Subcutaneous abdominal adipose tissue (tissue), 5 donors: ENCODE results near the gene PASK.

Source experiments
- H3K27ac ChIP-seq: one replicate; pipeline ENCODE4 v1.7.0; 2013; ENCODE audit warnings: low read depth, mild to moderate bottlenecking, inconsistent platforms, low read length, moderate library complexity
- H3K27me3 ChIP-seq, 5 donors: one replicate each; pipeline ENCODE4 v1.7.0; 2013; ENCODE audit warnings: low read length in 5 of 5, inconsistent platforms in 1 of 5; ENCODE audit not compliant: control insufficient read depth in 5 of 5, insufficient read depth in 4 of 5
- H3K36me3 ChIP-seq, 5 donors: one replicate each; pipeline ENCODE4 v1.7.0; 2013; ENCODE audit warnings: low read length in 5 of 5; ENCODE audit not compliant: control insufficient read depth in 5 of 5, insufficient read depth in 5 of 5
- H3K4me1 ChIP-seq, 5 donors: one replicate each; pipeline ENCODE4 v1.7.0; 2013; ENCODE audit warnings: low read length in 5 of 5, mild to moderate bottlenecking in 3 of 5, moderate library complexity in 1 of 5; ENCODE audit not compliant: control insufficient read depth in 5 of 5, insufficient read depth in 5 of 5
- H3K4me3 ChIP-seq, 5 donors: one replicate each; pipeline ENCODE4 v1.7.0; 2013; ENCODE audit warnings: low read length in 5 of 5, low read depth in 1 of 5
- H3K9ac ChIP-seq, 5 donors: one replicate each; pipeline ENCODE4 v1.7.0; 2013; ENCODE audit warnings: low read length in 5 of 5, mild to moderate bottlenecking in 4 of 5, moderate library complexity in 3 of 5
- H3K9me3 ChIP-seq, 5 donors: one replicate each; pipeline ENCODE4 v1.7.0; 2013; ENCODE audit warnings: low read length in 5 of 5; ENCODE audit not compliant: control insufficient read depth in 5 of 5
- donor health status: healthy.
- donor health status: healthy.
- donor health status: healthy.
- donor health status: healthy.
- donor health status: healthy.

The PASK gene

GRCh38 chr2:241139531-241140444, 9.5 kb downstream of the PASK start:
- H3K27me3 ChIP-seq: no peaks in the 10 kb centered on the region
- peaks cover 0 to 18% (median 12%) of the 10 kb centered on the region in 5 donors for H3K36me3 ChIP-seq
- no peaks in the 10 kb centered on the region for H3K4me1 ChIP-seq

DNA sequence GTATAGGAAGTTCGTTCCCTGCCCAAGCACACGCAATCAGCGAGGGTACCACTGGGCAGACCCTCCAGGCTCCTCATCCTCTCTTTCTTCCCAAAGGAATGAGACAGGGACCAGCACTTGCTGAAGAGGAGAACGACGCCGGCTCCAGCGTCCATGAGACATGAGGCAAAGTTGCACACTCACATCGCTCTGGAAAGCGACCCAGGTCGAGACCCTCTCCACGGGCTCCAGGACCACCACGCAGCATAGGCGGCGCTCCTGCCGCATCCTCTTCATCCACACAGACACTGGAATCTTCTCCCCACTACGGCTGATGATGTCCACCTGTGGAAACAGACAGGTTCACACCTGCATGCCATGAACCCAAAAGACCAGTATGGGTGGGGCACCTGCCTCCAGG, 10.8 kb downstream of the PASK start:
- Histone ChIP-seq H3K9me3 (no peaks in the 10 kb centered on the region), H3K4me3 (no peak overlapping the region), H3K27me3 (no peaks in the 10 kb centered on the region), H3K36me3 (peaks cover 0 to 18% (median 12%) of the 10 kb centered on the region in 5 donors), H3K4me1 (no peaks in the 10 kb centered on the region), H3K9ac (no peak overlapping the region), H3K27ac (no peak overlapping the region)

More at GRCh38 chr2:241139531-241140444, 9.5 kb downstream of the PASK start:
- no peak overlapping the region for H3K9ac ChIP-seq
- no peak overlapping the region for H3K4me3 ChIP-seq
- H3K27ac ChIP-seq: no peak overlapping the region
- H3K9me3 ChIP-seq: no peaks in the 10 kb centered on the region

DNA sequence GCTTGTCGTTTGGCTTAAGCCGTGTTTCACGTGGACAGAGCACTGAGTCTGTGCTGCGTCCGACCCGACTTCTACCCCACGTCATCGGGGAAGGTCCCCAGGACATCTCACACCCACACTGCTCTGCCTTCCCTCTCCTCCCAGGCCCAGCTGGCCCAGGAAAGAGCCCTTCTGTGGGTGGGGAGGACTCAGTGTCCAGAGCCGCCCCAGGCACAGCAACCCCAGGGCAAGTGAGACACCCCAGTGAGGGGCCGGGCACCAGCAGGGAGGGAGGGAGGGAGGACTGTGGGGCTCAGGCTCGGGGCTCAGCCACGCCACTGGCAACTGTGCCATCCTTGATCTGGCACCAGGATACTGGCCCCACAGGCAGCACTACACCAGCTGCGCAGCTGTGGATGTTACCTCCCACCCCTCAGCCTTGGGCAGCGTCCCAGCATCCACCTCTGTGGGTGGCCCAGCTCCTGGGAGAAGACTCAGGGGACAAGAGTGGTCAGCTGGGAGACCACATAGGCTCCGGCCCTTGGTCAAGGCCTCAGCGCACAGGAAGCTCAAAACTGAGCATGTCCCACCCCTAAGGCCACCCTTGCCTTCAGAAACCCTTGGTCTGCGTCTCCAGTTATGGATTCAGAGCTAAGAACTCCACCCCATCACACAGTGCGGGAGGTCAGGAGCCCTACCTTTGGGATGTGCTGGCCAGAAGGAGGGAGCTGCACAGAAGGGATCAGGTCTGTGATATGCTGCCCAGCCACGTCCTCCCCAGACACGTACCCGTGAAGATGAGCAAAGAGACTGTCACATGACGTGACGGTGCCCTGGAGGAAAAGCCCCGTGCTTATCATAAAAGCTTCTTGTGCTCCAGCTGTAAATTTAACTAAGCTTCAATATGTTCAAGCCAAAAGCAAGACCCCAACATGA, 11.7 kb downstream of the PASK start:
- H3K4me3 ChIP-seq: no peak overlapping the region
- H3K36me3 ChIP-seq: peaks cover 0 to 18% (median 12%) of the 10 kb centered on the region in 5 donors
- H3K27me3 ChIP-seq: no peaks in the 10 kb centered on the region
- no peak overlapping the region for H3K27ac ChIP-seq
- H3K9ac ChIP-seq: no peak overlapping the region
- H3K4me1 ChIP-seq: no peaks in the 10 kb centered on the region
- H3K9me3 ChIP-seq: no peaks in the 10 kb centered on the region

- Histone ChIP-seq H3K4me3 (no peak overlapping the region), H3K27me3 (no peaks in the 10 kb centered on the region), H3K4me1 (no peaks in the 10 kb centered on the region), H3K27ac (no peak overlapping the region), H3K9me3 (no peaks in the 10 kb centered on the region), H3K36me3 (peaks cover 0 to 18% (median 10%) of the 10 kb centered on the region in 5 donors), H3K9ac (no peak overlapping the region)
Measured at GRCh38 chr2:241136661-241137260, 12.5 kb downstream of the PASK start.

- Histone ChIP-seq H3K27ac (no peak overlapping the region), H3K9ac (no peak overlapping the region), H3K9me3 (no peaks in the 10 kb centered on the region), H3K4me1 (no peaks in the 10 kb centered on the region), H3K27me3 (no peaks in the 10 kb centered on the region), H3K4me3 (no peak overlapping the region), H3K36me3 (peaks cover 0 to 18% (median 10%) of the 10 kb centered on the region in 5 donors)
Measured at GRCh38 chr2:241136191-241136590, 13.1 kb downstream of the PASK start.

GRCh38 chr2:241135737-241136136, 13.5 kb downstream of the PASK start:
- H3K27me3 ChIP-seq: no peaks in the 10 kb centered on the region
- H3K4me3 ChIP-seq: no peak overlapping the region
- no peak overlapping the region for H3K9ac ChIP-seq
- no peak overlapping the region for H3K27ac ChIP-seq
- peaks cover 0 to 18% (median 10%) of the 10 kb centered on the region in 5 donors for H3K36me3 ChIP-seq
- no peaks in the 10 kb centered on the region for H3K4me1 ChIP-seq
- no peaks in the 10 kb centered on the region for H3K9me3 ChIP-seq

GRCh38 chr2:241134711-241135110, 14.6 kb downstream of the PASK start:
- H3K27ac ChIP-seq: no peak overlapping the region
- peaks cover 0 to 4% (median 0%) of the 10 kb centered on the region in 5 donors for H3K4me1 ChIP-seq
- no peaks in the 10 kb centered on the region for H3K27me3 ChIP-seq
- H3K4me3 ChIP-seq: no peak overlapping the region
- no peak overlapping the region for H3K9ac ChIP-seq
- peaks cover 0 to 14% (median 6%) of the 10 kb centered on the region in 5 donors for H3K36me3 ChIP-seq
- H3K9me3 ChIP-seq: no peaks in the 10 kb centered on the region

DNA sequence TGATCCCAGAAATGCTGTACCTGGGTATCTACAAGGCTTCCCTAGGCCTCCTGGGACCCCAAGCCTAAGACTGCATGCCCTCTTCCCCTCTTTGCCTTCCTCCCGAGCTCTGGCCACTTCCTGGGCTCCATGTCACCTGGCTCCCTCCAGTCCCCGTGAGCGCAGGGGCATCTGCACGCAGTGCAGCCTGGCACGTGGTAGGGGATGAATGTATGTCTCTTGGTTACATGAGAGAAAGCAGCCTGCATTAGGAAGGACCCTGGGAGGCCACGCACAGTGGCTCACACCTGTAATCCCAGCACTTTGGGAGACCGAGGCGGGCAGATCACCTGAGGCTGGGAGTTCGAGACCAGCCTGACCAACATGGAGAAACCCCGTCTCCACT, 15.8 kb downstream of the PASK start:
- Histone ChIP-seq H3K9me3 (no peaks in the 10 kb centered on the region), H3K27ac (no peak overlapping the region), H3K4me3 (no peak overlapping the region), H3K9ac (no peak overlapping the region), H3K27me3 (no peaks in the 10 kb centered on the region), H3K4me1 (peaks cover 0 to 13% (median 0%) of the 10 kb centered on the region in 5 donors), H3K36me3 (peaks cover 0 to 13% (median 6%) of the 10 kb centered on the region in 5 donors)

- H3K36me3 ChIP-seq: peaks cover 0 to 12% (median 6%) of the 10 kb centered on the region in 5 donors
- H3K27me3 ChIP-seq: no peaks in the 10 kb centered on the region
- no peak overlapping the region for H3K9ac ChIP-seq
- no peak overlapping the region for H3K4me3 ChIP-seq
- H3K27ac ChIP-seq: no peak overlapping the region
- no peaks in the 10 kb centered on the region for H3K9me3 ChIP-seq
- peaks cover 0 to 13% (median 0%) of the 10 kb centered on the region in 5 donors for H3K4me1 ChIP-seq
Measured at GRCh38 chr2:241132538-241133435, 16.5 kb downstream of the PASK start.
